ENCODE results near the gene PBX1.

GRCh38 chr1:164671966-164672571, 113.1 kb downstream of the PBX1 start:
- TF ChIP-seq SMAD3 (CRISPR knock-in tag; IDR thresholded peaks at IDR 0.05; ENCODE audit: borderline replicate concordance) (no peak), CTCF (IDR thresholded peaks at IDR 0.05) (no peak)
